SJCRH30 (cell line): ENCODE results near the gene H2BK1. TPM values are rescaled to one million over a fixed set of nuclear protein-coding genes. Genes with fewer than 3 reads are reported as not detected.
A peak's percentile ranks its signal among the peaks of the same experiment; 100 is the strongest.

Experiments
- DNase-seq, 2 experiments: peaks; one replicate each; pipeline ENCODE4 v3.0.0-alpha.2; 2015 to 2020
- H3K27ac ChIP-seq: fragments of 250-450 bp; sonication (Bioruptor Pico); 2 replicates; pipeline ENCODE4 v1.5.1; 2020; ENCODE audit warnings: mild to moderate bottlenecking, moderate library complexity
- H3K27me3 ChIP-seq: fragments of 250-450 bp; sonication (Bioruptor Pico); 2 replicates; pipeline ENCODE4 v1.5.1; 2020; ENCODE audit warnings: mild to moderate bottlenecking, moderate library complexity
- H3K36me3 ChIP-seq: fragments of 250-450 bp; sonication (Bioruptor Pico); 2 replicates; pipeline ENCODE4 v1.5.1; 2020; ENCODE audit warnings: mild to moderate bottlenecking, moderate library complexity
- H3K4me1 ChIP-seq: fragments of 250-450 bp; sonication (Bioruptor Pico); 2 replicates; pipeline ENCODE4 v1.5.1; 2020; ENCODE audit warnings: mild to moderate bottlenecking, moderate library complexity
- H3K4me3 ChIP-seq: fragments of 250-450 bp; sonication (Bioruptor Pico); 2 replicates; pipeline ENCODE4 v1.5.1; 2020; ENCODE audit warnings: mild to moderate bottlenecking, moderate library complexity
- H3K9me3 ChIP-seq: fragments of 250-450 bp; sonication (Bioruptor Pico); replicated peaks from 2 replicates; pipeline ENCODE4 v1.5.1; 2020; ENCODE audit warnings: mild to moderate bottlenecking, moderate library complexity
- total RNA-seq: library from RNA; depleted of rRNA; stranded (reverse); fragments of >200 nt; shearing (Covaris generic); gene quantifications from 2 replicates; pipeline ENCODE4 v1.2.3, GENCODE V29; 2014

H2BK1 gene
- total RNA-seq, 1 experiment from 2014 or later = not detected

- Histone ChIP-seq H3K4me1 (peaks cover 3% of the 10 kb centered on the region; the same call in 1 of the 2 replicates), H3K36me3 (no peaks in the 10 kb centered on the region), H3K27ac (no peak overlapping the region), H3K4me3 (no peak overlapping the region), H3K9me3 (no peaks in the 10 kb centered on the region), H3K27me3 (peaks cover 4% of the 10 kb centered on the region; the same call in 1 of the 2 replicates)
- DNase-seq = no peak
Measured at GRCh38 chr7:151175793-151176311, 34.4 kb downstream of the H2BK1 start.

- Histone ChIP-seq H3K27ac (no peak overlapping the region), H3K36me3 (no peaks in the 10 kb centered on the region), H3K4me1 (no peaks in the 10 kb centered on the region), H3K4me3 (no peak overlapping the region), H3K9me3 (no peaks in the 10 kb centered on the region), H3K27me3 (no peaks in the 10 kb centered on the region; the same call in 1 of the 2 replicates)
- DNase-seq = no peak
Measured at GRCh38 chr7:151175047-151175792, 35.1 kb downstream of the H2BK1 start.

- Histone ChIP-seq H3K27ac (no peak overlapping the region), H3K36me3 (no peaks in the 10 kb centered on the region), H3K4me1 (no peaks in the 10 kb centered on the region), H3K4me3 (no peak overlapping the region), H3K27me3 (no peaks in the 10 kb centered on the region; the same call in 1 of the 2 replicates), H3K9me3 (no peaks in the 10 kb centered on the region)
- no peak for DNase-seq
Measured at GRCh38 chr7:151174246-151175046, 35.8 kb downstream of the H2BK1 start.

- no peaks in the 10 kb centered on the region for H3K9me3 ChIP-seq
- no peaks in the 10 kb centered on the region for H3K4me1 ChIP-seq
- peaks cover 8% of the 10 kb centered on the region for H3K27me3 ChIP-seq
- no peaks in the 10 kb centered on the region for H3K36me3 ChIP-seq
- no peak overlapping the region for H3K4me3 ChIP-seq
- H3K27ac ChIP-seq = no peak overlapping the region
- no peak for DNase-seq
Measured at GRCh38 chr7:151173386-151174245, 36.7 kb downstream of the H2BK1 start.

- Histone ChIP-seq H3K9me3 (no peaks in the 10 kb centered on the region), H3K4me1 (no peaks in the 10 kb centered on the region), H3K36me3 (no peaks in the 10 kb centered on the region), H3K27ac (no peak overlapping the region), H3K27me3 (peaks cover 15% of the 10 kb centered on the region), H3K4me3 (no peak overlapping the region)
- peak; percentile 64 to 87 for DNase-seq
Measured at GRCh38 chr7:151172273-151173141, 37.8 kb downstream of the H2BK1 start.

- Histone ChIP-seq H3K4me1 (no peaks in the 10 kb centered on the region), H3K27me3 (peaks cover 36% of the 10 kb centered on the region), H3K36me3 (no peaks in the 10 kb centered on the region), H3K4me3 (no peak overlapping the region), H3K27ac (no peak overlapping the region), H3K9me3 (no peaks in the 10 kb centered on the region)
- DNase-seq = no peak
Measured at GRCh38 chr7:151168787-151169162, 41.5 kb downstream of the H2BK1 start.

- H3K9me3 ChIP-seq = no peaks in the 10 kb centered on the region
- H3K27ac ChIP-seq = no peak overlapping the region
- no peaks in the 10 kb centered on the region for H3K36me3 ChIP-seq
- peak overlapping the region; percentile 57 for H3K4me3 ChIP-seq
- H3K27me3 ChIP-seq = peaks cover 37% of the 10 kb centered on the region
- peak; percentile 49 to 70 for DNase-seq
- H3K4me1 ChIP-seq = no peaks in the 10 kb centered on the region
Measured at GRCh38 chr7:151168003-151168786, 42.1 kb downstream of the H2BK1 start.

GRCh38 chr7:151167197-151167961 lies 42.9 kb downstream of the H2BK1 start, which contains the start of gene GBX1:
GBX1 (minus strand) TSS chr7:151167694; CDS start chr7:151167548, 146 bp downstream.
- H3K27ac ChIP-seq = no peak within 1 kb of the TSS
- H3K4me1 ChIP-seq = no peaks in the 10 kb centered on the region
- no peaks in the 10 kb centered on the region for H3K36me3 ChIP-seq
- peak within 1 kb of the TSS; percentile 57 for H3K4me3 ChIP-seq
- H3K27me3 ChIP-seq = peaks cover 39% of the 10 kb centered on the region
- peak; percentile 47 to 61 for DNase-seq
- no peaks in the 10 kb centered on the region for H3K9me3 ChIP-seq

GRCh38 chr7:151166629-151167196 lies 43.6 kb downstream of the H2BK1 start:
- Histone ChIP-seq H3K27ac (no peak overlapping the region), H3K9me3 (no peaks in the 10 kb centered on the region), H3K4me3 (peak overlapping the region; percentile 57), H3K36me3 (no peaks in the 10 kb centered on the region), H3K4me1 (no peaks in the 10 kb centered on the region), H3K27me3 (peaks cover 39% of the 10 kb centered on the region)
- no peak for DNase-seq

GRCh38 chr7:151161757-151162156 lies 48.5 kb downstream of the H2BK1 start:
- H3K27me3 ChIP-seq = peaks cover 23% of the 10 kb centered on the region
- H3K4me1 ChIP-seq = no peaks in the 10 kb centered on the region
- H3K9me3 ChIP-seq = no peaks in the 10 kb centered on the region
- no peak overlapping the region for H3K27ac ChIP-seq
- H3K4me3 ChIP-seq = no peak overlapping the region
- no peaks in the 10 kb centered on the region for H3K36me3 ChIP-seq
- no peak for DNase-seq
